IPS DF 4.7 (cell line): ENCODE data around the gene SDK1.
"Not testable (repeated sequence)": the region's sequence is repeated elsewhere in the genome, so short reads cannot be mapped to it uniquely, and the experiment has no call there.

ENCODE experiments used
- DNase-seq: peaks from one replicate; pipeline ENCODE4 v3.0.0-alpha.2; 2013; ENCODE audit warnings: low spot score; ENCODE audit errors: extremely low read depth

SDK1 gene

GRCh38 chr7:4260867-4261600 lies 960.0 kb downstream of the SDK1 start:
- no peak for DNase-seq

- no peak for DNase-seq
These were observed 960.5 kb downstream of the SDK1 start for GRCh38 chr7:4261601-4261960.

- DNase-seq: not testable (repeated sequence)
These were observed 963.2 kb downstream of the SDK1 start for GRCh38 chr7:4264206-4264605.

- no peak for DNase-seq
These were observed 964.0 kb downstream of the SDK1 start for GRCh38 chr7:4265066-4265465.

- no peak for DNase-seq
These were observed 964.6 kb downstream of the SDK1 start for GRCh38 chr7:4265676-4266075.

GRCh38 chr7:4266270-4267040 lies 965.4 kb downstream of the SDK1 start:
- DNase-seq: no peak

- no peak for DNase-seq
These were observed 966.4 kb downstream of the SDK1 start for GRCh38 chr7:4267341-4268039.

GRCh38 chr7:4268040-4268965 lies 967.3 kb downstream of the SDK1 start:
- DNase-seq: no peak

GRCh38 chr7:4269086-4269485 lies 968.0 kb downstream of the SDK1 start:
- no peak for DNase-seq

GRCh38 chr7:4269746-4270145 lies 968.7 kb downstream of the SDK1 start:
- DNase-seq: no peak

GRCh38 chr7:4270268-4270667 lies 969.2 kb downstream of the SDK1 start:
- DNase-seq: no peak

- DNase-seq: no peak
These were observed 970.1 kb downstream of the SDK1 start for GRCh38 chr7:4270941-4271715.

GRCh38 chr7:4271716-4272015 lies 970.6 kb downstream of the SDK1 start:
- no peak for DNase-seq

GRCh38 chr7:4272141-4272540 lies 971.1 kb downstream of the SDK1 start:
- no peak for DNase-seq

- DNase-seq: no peak
These were observed 972.6 kb downstream of the SDK1 start for GRCh38 chr7:4273566-4274230.

- no peak for DNase-seq
These were observed 973.2 kb downstream of the SDK1 start for GRCh38 chr7:4274286-4274685.

GRCh38 chr7:4277936-4278335 lies 976.9 kb downstream of the SDK1 start:
- DNase-seq: no peak

GRCh38 chr7:4279216-4279615 lies 978.2 kb downstream of the SDK1 start:
- no peak for DNase-seq

- no peak for DNase-seq
These were observed 980.4 kb downstream of the SDK1 start for GRCh38 chr7:4281231-4281993.
